HG03571 (cell line): ENCODE measurements around the gene RAB22A.

Source experiments
- ATAC-seq: cut with Tn5 transposase; IDR thresholded peaks from one replicate; pipeline ENCODE4 v1.9.1; 2021; ENCODE audit not compliant: unreplicated experiment

Gene RAB22A, protein sequence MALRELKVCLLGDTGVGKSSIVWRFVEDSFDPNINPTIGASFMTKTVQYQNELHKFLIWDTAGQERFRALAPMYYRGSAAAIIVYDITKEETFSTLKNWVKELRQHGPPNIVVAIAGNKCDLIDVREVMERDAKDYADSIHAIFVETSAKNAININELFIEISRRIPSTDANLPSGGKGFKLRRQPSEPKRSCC

GRCh38 chr20:58309591-58310290, at the start of gene RAB22A:
Gene RAB22A, plus strand, starts transcription at chr20:58309715. Its CDS starts 262 bp downstream, at chr20:58309977.
- ATAC-seq, result peak; percentile 69

DNA sequence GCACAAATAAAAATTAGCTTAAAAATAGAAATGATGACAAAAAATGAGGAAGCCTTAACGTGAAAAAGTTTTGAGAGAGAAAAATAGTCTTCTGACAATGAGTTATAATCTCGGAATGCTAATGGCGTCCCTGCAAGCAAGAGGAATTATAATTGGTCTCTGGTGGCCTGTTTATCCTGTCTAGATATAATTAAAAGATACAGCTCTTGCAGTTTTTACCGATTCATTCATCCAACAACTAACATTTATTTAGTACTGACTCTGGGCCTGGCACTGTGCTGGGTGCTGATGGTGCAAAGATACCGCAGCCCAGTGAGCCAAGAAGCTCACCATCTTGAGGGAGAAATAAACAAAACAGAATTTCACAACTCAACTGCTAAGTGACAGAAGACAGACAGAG, 49.5 kb upstream of the RAB22A start:
- no peak for ATAC-seq

DNA sequence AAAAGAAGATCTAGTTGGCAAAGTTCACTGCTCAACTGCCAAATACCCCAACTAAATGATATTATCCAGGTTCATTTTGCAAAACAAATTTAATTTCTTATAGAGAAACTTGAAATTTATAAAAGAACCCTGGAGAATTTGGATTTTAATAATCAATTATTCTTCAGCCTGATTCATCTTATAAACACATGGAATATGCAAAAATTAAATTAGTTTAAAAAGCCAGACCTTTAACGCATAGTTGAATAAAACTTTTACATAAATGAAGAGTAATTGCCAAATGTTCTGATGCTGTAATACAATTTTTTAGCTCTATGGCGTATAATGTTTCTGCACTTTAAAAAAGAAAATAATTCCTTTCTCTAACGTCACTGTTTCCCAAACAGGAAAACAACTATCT, 47.9 kb upstream of the RAB22A start:
- no peak for ATAC-seq

DNA sequence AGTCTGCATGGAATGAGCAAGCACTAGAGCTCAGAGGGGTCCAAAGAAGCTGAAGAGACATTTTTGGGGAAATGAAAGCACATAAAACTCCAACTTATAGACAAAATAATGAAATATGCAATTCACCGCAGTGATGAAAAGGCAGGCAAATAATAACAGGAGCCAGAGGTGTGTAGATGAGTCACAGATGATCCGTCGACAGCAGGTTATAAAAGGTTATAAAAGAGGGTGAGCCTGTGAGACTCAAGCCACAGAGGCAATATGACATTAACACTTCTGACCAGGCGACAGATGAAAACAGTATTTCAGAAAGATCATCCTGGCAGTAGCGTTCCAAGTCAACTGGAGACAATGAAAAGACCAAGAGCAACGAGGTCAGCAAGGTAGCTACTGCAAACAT, 45.2 kb upstream of the RAB22A start:
- no peak for ATAC-seq

DNA sequence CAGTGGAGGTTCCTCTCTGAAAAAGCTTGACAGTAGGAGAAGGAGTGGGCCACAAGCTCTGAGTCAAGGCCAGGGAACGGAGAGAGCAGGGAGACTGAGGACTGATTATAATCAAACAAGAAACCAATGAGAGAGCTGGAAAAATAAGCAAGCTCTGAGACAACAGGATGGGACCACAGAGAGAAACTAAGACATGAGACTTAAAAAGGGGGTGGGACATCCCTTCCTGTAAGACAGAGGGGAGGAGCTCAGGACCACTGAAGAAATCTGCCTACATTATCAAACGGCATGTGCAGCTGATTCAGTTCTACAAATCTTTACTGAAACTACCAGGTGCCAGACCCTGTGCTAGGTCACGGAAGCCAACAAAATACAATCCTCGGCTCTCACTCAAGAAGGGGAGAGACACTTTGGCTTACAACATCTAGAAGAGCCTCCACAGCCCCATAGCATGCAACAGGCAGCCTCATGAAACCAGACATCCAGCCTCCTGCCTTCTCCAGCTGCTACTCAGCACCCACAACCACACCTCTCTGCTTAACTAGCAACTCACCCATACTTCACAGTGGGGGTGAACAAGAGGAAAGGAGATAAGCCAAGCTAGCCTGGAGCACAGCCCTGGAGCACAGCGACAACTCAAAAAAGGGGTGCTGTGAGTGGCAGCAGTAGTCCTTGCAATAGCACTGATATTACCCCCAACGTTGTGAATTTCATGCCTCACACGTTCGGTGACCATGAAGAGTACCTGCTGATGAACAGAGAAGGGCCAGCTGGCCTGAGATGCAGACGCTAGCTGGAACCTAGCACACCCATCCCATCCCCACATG, 41.9 kb upstream of the RAB22A start:
- ATAC-seq, result no peak

- ATAC-seq, result no peak
Observed at GRCh38 chr20:58268421-58268821, 41.1 kb upstream of the RAB22A start.

DNA sequence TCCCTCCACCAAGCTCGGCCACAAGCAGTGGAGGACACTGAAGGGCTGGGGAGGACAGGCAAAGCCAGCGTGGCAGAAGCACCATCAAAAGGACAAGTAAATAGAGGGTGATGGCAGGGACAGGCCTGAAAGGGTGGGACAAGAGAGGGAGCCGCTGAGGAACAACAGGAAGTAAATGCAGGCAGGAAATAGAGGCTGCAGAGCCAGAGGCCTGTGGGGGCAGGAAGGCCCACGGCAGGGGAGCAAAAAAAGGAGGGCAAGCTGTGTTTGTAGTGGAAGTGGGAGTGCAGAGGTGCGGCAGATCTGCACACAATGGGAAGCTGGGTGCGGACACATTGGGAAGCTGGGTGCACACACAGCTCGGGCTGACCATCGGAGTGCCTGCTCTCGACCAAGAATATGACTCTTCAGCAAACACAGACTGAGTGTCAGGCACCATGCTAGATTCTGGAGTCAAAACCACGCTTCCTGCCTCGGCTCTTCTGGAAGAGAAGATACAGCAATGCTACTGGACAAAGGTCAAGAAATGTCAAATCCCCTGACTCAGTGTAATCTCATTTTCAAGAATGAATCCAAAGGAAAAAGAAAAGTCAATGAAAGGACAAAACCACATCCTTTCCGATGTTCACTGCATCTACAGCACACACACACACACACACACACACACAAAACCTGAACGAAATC, 40.4 kb upstream of the RAB22A start:
- no peak for ATAC-seq

GRCh38 chr20:58271606-58272351, 37.7 kb upstream of the RAB22A start:
- ATAC-seq, result no peak

- no peak for ATAC-seq
Observed at GRCh38 chr20:58274384-58274783, 35.1 kb upstream of the RAB22A start.

DNA sequence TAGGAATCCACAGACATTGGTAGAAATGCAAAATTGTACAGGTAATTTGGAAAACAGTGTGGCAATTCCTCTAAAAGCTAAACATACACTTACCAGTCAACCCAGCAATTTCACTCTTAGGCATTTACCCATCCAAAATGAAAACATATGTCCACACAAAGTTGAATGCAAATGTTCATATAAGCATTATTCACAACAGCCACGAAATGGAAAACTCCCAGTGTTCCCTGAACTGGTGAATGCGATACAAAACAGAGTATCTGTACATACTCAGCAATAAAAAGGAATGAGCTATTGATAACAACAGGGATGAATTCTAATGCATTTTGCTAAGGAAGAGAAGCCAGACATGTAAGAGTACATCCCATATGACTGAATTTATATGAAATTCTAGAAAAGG, 32.4 kb upstream of the RAB22A start:
- ATAC-seq, result no peak

GRCh38 chr20:58277578-58278472, 31.7 kb upstream of the RAB22A start:
- ATAC-seq, result no peak

DNA sequence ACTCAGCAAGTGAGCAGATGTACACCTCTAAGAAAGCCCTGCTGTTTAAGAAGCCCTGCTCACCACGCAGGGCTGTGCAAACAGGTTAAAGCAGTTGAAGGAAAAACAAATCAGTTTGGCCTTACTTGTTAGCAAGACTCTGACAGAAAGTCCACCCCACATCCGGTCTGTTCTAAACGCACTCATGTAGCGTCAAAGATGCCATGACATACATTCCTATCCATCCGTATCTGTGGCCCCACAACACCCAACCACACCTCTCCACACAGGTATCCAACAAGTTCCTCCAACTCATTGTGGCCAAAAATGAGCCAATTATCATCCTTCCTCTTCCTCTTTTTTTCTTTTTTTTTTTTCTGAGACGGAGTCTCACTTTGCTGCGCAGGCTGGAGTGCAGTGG, 22.8 kb upstream of the RAB22A start:
- ATAC-seq, result no peak

DNA sequence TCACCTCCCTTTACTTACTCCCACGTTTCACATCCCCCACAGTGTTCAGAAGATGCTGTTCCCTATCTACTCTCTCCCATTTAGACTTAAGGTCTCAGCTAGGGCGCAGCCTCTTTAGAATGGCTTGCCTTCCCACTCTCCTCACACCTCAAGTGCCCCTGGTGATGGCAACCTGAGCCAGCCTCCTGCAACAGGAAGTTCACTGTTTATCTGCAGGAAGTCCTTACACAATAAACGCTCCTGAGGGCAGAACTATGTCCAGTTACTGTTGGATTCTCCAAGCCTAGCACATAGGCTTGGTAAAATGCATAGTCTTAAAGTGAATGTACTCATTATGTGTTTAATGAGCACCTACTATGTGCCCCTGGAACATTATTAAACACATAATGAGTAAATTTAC, 21.9 kb upstream of the RAB22A start:
- no peak for ATAC-seq

DNA sequence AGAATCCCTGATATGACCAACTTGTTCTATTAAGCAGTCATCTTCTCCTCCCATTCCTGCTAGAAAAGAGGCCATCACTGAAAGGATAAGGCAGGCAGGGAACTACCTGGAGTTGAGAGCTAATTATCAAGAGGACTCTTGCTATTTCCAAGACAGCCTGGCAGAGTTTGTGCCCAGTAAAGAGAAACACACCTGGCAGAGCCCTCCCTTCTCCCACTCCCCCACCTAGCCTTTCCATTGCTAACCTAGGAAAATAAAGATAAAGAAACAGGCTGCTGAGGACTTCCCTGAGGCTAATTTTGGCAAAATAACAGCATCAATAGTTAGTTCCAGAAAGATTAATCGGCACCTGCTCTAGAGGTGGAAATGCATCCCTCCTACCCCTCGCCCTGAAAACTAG, 20.4 kb upstream of the RAB22A start:
- ATAC-seq, result no peak

DNA sequence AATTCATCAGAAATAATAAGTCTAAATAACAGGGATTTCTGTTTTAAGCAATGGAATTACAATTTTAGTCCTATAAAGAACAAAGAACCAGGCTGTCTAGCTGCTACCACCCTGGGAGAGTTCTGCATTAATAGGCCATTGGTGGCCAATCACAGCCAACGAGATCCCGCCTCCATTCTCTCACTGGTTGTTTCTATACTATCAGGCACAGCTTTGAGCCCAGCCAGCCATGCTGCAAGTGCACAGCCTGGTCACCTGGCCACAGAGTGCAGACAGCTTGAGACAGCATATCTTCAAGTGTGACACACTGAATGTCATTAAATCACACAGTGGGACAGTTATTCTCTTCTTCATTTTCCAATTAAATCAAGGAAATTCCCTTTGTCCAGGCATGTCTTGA, 16.1 kb upstream of the RAB22A start:
- ATAC-seq, result no peak

DNA sequence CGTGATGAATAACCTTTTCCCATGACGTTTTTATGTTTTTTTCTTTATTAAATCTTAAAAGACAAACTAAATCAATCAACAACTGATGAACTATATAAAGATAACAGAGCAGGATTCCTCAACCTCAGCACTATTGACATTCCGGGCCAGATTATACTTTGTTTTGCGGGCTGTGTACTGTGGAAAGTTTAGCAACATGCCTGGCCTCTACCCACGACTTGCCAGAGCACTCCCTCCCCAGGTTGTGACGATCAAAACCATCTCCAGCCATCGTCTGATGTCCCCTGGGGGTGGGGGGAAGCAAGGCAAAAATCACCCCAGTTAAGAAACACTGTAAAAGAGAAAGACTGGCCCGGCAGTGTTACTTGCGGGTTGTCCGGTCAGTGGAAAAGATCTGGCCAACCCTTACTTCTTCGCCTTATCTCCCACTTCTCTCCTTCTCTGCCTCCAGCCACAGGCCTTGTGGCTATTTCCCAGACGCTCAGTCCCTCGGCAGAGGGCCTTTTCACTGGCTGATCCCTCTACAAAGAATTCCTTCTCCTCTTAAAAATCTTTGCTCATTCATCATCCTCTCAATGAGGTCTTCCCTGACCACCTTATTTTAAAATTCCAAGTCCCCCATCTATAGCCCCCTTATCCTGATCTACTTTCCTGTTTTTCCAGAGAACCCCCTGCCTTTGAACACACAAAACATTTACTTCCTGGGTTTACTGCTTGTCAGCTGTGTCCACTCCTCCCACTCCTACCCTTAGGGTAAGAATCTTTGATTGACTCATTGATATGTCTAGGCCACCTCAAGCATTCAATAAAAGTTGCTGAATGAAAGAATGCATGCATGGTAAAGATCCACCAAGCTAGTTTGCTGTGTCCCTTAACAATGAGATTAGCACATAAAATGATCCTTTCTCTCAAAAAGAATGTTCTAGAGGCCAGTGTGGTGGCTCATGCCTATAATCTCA, 14.7 kb upstream of the RAB22A start:
- no peak for ATAC-seq

DNA sequence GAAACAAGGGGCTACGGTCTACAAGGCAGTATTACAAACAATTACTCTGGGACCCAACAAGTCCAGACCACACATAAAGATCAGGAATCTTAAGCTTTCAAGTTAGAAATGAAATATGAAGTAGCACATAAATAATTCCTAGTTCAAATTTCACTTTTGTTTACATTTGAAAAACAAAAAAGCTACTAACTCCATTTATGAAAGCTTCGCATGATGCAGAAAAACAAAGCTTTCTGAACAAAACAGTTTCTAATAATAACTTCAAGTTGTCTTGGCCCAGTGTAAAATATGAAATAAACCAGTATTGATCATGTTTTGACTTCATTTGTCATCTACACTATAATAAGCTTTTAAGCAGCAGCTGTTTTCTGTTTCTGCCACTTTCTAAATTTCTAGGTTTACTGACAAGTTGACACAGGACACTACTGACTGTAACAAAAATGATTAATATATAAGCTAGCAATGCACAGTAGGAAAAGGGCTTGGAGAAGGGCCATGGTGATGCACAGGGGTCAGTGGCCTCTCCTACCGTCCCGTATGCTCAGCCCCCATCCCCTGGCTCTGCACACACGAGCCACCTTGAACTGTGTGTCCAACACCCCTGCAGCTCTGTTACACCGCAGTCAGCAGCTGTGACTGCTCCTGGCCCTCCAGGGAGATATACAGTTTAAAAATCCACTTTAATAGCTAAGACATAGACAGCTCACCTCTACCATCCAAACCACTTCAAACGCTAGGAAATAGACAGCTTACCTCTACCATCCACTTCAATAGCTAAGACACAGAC, 13.3 kb upstream of the RAB22A start:
- ATAC-seq, result no peak

DNA sequence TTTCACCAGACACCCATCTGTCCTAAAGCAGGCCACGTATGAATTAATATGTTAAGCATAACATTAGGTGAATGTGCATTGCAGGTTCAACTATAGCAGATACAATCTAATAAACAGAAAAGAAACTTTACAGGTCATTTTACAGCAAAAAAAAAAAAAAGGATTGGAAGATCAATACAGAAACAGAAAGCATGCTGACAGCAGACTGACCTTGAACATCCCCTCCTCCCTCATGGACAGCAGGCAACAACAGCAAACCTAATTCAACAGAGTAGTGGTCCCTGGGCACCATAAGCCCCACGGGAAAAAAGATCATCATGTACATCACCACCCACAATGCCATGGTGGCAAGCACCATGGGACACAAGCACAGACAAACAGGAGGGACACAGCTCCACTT, 12.1 kb upstream of the RAB22A start:
- no peak for ATAC-seq
